Stimulated activated CD4-positive, alpha-beta T cell treated with anti-CD3 and anti-CD28 coated beads, Interleukin-4, amount 100 ng/mL, for 1 hour (primary cell): ENCODE measurements around the gene RIPK3.

Experiments used
- DNase-seq: peaks from one replicate; pipeline ENCODE4 v3.0.0-alpha.2; 2020

Gene RIPK3

DNA sequence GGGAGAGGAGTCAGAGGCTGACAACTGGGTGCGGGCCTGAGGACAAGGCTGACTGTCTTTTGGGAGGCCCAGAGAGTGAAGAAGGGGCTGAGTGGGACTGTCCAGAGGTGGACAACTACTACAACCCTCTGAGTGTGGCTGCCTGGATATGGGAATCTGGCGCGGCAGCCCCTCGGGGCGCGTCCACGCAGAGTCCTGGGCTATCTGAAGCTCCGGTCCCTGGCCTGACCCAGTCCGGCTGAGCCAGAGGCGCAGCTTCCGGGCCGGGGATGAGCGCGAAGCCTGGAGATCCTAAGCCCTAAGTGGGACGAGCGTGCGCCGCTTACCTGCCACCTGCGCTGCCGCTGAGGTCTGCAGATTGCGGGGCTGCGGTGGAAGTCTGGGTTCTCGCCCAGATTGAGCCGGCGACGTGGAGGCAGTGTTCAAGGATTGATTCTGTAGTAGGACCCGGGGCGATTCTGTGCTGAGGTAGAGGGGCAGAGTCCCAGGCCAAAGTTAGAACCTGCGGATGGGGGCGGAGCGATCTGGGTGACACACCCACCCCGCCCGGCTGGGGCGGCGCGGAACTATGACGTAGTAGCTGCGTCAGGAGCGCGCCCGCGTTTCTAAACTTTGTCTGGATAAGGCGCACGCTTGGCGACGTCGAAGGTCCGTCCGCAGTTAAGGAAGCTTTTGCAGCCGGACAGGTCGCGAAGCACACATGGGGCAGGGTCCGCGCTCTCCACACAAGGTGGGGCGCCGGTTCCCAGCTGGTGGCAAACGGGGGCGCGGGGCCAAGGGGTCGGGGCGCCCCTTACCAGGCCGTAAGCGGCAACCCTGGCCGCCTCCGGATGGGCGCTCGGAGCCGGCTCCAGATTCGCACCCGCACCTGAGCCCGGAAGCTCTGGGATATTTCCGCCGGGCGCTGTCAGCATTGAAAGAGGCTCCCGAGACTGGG, 40.3 kb downstream of the RIPK3 start, which contains the start of the genes DHRS1 and NOP9:
DHRS1 (minus strand) TSS at position 526 of the 937 bp plus-strand sequence. CDS start 674 bp downstream, outside the sequence.
NOP9 (plus strand) TSS at position 596 of the 937 bp plus-strand sequence; CDS start at position 701, 105 bp downstream.
- DNase-seq = peak; percentile 93

DNA sequence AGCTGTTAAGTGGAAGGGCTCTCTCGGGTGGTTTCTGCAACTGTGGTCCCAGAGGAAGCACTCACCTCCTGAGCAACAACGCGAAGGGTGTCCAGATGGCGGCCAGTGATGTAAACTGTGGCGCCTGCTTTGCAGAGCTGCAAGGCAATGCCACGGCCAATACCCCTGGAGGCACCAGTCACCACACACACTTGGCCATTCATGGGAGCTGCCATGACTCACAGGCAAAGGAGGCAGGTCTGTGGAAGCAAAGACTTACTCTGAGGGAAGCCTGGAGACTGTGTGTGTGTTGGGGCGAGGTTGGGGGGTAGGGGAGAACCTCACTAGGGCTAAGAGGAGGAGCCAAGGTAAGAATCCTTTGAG, 40.9 kb downstream of the RIPK3 start:
- DNase-seq = no peak

DNA sequence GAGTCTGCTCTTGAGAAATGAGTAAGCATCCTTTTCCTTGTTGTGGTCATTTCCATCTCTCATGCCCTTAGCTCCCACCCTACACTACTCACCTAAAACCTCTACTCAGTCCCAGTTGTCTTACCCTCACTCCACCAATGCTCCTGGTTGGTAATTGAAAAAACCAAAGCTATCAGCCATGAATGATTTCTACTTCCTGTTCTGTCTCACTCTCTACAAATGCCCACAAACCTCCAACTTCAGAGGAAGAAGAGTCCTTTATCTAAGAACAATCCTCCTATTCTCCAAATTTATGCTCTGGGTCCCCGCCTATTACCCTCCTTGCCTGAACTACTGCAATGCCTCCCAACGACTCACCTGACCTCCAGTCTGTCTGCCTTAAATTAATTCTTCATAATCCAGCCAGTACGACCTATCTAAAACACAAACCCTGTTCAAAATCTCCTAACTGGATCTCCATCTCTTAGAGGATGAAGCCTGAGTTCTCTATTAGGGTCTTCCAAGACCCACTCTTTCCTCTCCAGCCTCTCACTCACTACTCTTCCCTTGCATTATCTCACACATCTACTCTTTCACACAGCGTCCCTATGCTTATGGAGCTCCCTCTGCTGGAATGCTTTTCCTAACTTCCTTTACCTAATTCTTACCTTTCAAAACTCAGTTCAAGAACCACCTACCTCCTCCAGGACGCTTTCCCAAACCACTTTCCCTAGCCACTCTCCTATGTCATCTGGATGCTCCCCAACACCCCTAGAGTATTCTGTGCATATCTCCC, 42.4 kb downstream of the RIPK3 start:
- no peak for DNase-seq

DNA sequence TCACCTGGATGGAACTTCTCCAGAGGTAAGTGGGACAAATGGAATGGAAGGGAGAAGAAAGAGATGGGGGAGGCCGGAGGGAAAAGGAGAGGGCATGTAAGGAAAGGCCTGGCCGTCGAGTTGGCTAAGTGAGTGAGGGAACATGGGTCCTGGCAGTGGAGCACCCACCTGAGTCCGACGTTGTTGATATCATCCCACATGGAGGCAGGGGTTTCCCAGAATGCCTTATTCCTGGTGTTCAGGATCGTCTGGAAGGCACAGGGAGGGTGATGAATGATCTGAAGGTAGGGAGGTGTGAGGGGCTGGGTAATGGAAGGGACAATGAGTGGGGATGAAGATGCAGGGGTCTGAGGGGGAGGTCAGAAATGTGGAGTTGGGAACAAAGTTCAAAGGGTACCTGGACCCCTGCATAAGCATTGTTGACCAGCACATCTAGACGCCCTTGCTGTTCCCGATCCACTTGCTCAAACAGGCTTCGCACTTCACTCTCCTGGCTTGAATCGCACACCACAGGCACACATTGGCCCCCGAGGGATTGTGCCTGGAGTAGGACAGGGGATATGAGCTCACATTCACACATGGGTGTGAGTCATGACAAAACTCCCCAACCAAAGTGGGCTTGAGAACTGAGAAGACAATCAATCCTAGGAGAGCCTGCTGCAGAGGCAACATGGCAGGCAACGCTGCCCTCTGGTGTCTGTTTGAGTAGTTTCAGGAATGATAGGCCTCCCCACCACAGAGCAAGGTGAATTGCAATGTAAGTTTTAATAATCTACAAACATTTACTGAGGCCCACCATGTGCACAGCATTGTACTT, 43.2 kb downstream of the RIPK3 start:
- DNase-seq = peak; percentile 72

DNA sequence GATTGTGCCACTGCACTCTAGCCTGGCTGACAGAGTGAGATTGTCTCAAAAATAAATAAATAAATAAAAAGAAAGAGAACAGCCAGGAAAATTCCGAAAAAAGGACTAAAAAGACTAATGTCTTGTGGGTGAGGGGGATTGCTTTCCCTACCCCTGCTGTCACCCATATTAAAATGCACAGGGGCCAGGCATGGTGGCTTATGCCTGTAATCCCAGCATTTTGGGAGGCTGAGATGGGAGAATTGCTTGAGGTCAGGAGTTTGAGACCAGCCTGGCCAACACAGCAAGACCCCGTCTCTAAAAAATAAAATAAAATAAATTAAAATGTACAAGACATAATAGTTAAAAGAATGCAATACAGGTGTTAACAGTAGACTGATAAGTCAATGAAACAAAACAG, 46.3 kb downstream of the RIPK3 start:
- no peak for DNase-seq

DNA sequence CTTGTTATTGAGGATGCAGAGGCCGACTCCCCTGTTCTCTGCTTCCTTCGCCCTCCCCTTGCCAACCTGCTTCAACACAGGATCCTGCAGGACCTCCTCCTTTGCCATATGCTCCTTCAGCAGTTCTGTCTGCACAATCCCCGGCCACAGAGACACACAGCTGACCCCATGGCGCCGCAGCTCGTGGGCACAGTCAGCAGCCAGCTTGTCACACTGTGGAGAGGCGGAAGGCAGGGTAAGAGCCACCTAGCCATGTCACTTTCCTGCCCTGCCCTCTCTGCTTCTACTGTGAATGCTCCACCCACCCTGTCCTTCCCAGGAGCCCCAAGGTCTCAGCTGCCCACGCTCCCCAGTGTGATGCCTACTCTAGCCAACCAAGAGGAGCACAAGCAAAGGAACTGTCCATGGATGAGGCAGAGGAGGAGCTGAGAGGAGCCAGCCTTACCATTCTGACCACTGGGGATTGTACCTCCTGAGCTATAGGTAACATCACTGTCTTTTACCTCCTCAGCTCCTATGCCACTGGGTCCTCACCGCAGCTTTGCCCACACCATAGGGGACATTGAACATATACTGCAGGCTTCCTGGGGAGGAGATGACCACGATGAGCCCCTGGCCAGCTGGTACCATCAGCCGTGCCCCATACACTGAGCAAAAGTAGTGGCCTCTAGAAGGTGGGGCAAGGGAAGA, 47.5 kb downstream of the RIPK3 start:
- DNase-seq = no peak

DNA sequence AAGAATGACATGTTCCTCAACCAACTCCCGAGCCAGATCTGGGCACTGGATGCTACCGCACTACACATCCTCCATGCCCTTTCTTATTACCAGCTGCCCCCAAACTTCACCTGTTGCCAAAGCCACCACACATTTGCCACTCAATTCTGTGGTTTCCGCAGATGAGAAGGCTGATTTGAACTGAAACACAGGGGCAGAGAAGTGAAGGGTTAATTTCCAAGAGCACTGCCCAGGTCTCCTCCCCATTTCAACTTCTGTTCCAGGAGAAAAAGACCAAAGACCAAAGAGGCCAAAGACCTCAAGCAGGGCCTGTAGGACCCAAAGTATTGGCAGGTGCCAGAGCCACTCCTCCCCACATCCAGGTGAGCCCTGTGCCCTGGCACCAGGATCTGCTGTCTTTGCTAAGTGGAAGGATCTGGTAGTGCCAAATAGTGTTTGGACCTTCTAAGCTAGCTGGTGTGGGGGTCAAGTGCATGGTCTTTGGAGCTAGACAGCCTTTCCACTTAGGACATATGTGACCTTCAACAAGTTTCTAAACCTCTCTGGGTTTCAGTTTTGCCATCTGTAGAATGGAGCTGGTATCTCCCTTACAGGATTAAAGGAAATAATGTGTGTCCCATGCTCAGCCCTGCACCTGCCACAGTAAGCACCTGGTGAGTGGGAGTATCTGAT, 48.2 kb downstream of the RIPK3 start:
- DNase-seq = no peak

DNA sequence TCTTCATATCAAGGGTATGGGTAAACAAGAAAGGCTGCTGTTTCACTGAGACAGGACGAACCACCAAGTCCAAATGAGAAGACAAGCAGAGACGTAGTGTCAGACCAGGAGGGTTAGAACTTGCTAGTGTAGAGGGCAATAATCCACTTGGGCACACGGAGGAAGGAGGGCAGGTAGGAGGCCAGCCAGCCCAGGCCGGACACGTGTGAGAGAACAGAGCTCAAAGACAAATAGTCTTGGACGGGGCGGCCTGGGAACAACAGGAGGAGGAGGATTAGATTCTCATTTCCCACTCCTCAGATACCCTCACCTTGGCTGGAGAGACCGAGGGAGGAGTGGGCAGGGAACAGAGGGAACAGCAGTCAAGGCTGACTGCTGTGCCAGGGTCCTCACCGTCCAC, 49.0 kb downstream of the RIPK3 start:
- no peak for DNase-seq

DNA sequence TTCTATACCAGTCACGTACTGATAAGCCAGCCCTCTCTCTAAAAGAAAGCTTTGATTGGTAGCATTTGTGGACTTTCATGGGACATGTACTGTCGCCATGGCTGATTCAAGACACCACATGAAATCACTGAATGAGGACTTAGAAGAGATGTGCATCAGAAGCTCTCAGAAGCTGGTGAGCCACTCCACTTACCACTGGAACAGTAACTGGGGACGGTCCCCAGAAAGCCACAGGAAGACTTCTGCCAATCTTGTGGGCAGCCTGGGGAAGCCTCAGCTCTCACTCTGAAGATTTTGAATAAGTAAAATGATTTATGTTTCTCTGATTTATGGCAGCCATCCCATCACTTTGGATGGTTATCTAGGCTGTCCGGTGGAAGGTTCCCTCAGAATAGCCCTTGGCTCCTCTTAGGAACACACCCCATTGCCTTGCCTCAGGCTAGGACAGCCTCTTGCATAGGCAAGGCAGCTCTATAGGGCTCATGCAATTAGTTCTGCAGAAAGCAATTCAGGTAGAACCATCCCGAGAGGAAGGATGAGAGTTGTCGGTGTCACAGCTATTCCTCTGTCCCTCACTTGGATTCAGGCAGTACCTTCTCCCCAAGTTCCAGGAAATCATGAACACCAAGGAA, 50.0 kb downstream of the RIPK3 start:
- DNase-seq = peak; percentile 47

DNA sequence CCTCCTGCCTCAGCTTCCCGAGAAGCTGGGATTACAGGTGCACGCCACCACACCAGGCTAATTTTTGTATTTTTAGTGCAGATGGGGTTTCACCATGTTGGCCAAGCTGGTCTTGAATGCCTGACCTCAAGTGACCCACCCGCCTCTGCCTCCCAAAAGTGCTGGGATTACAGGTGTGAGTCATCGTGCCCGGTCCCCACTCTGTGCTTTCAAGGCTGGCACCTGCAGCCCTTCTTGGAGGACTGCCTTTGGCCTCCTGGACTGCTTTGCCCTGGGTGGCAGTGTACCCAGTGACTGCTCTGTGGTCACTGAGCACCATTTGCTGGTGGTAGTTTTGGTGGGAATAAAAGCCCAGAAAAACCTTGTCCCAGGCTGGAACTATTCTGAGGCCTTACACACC, 52.8 kb downstream of the RIPK3 start:
- no peak for DNase-seq
